GM18511 (cell line): Measurements from ENCODE around the gene CARF.
A peak's percentile ranks its signal among the peaks of the same experiment; 100 is the strongest.
"Not testable (repeated sequence)": the region's sequence is repeated elsewhere in the genome, so short reads cannot be mapped to it uniquely, and the experiment has no call there.

Experiments used
- ATAC-seq: cut with Tn5 transposase; IDR thresholded peaks from one replicate; pipeline ENCODE4 v1.9.1; 2021; ENCODE audit warnings: mild to moderate bottlenecking, moderate library complexity; ENCODE audit not compliant: unreplicated experiment

The CARF gene

GRCh38 chr2:202934456-202934855 is 22.4 kb downstream of the CARF start:
- no peak for ATAC-seq

GRCh38 chr2:202938960-202939359 is 26.9 kb downstream of the CARF start:
- no peak for ATAC-seq

- no peak for ATAC-seq
These were observed 29.7 kb downstream of the CARF start for GRCh38 chr2:202941771-202942170.

- ATAC-seq: no peak
These were observed 32.3 kb downstream of the CARF start for GRCh38 chr2:202944408-202944807.

- no peak for ATAC-seq
These were observed 32.7 kb downstream of the CARF start for GRCh38 chr2:202944816-202945215.

GRCh38 chr2:202945497-202945896 is 33.4 kb downstream of the CARF start:
- no peak for ATAC-seq

GRCh38 chr2:202949333-202949732 is 37.3 kb downstream of the CARF start:
- ATAC-seq: not testable (repeated sequence)

- ATAC-seq: no peak
These were observed 38.5 kb downstream of the CARF start for GRCh38 chr2:202950592-202950991.

GRCh38 chr2:202960524-202960923 is 48.4 kb downstream of the CARF start:
- ATAC-seq: no peak

GRCh38 chr2:202963712-202964111 is 51.6 kb downstream of the CARF start:
- no peak for ATAC-seq

GRCh38 chr2:202965810-202966460 is 53.9 kb downstream of the CARF start:
- peak; percentile 77 for ATAC-seq

GRCh38 chr2:202969404-202969803 is 57.3 kb downstream of the CARF start:
- ATAC-seq: not testable (repeated sequence)

- ATAC-seq: no peak
These were observed 64.7 kb downstream of the CARF start for GRCh38 chr2:202976809-202977208.

GRCh38 chr2:202982779-202983491 is 70.9 kb downstream of the CARF start:
- no peak for ATAC-seq

- ATAC-seq: no peak
These were observed 77.7 kb downstream of the CARF start for GRCh38 chr2:202989749-202990148.

- no peak for ATAC-seq
These were observed 78.4 kb downstream of the CARF start for GRCh38 chr2:202990501-202990900.

GRCh38 chr2:202997113-202997512 is 85.0 kb downstream of the CARF start:
- not testable (repeated sequence) for ATAC-seq

GRCh38 chr2:203002054-203002821 is 90.2 kb downstream of the CARF start:
- ATAC-seq: no peak

- ATAC-seq: no peak
These were observed 91.6 kb downstream of the CARF start for GRCh38 chr2:203003716-203004115.

- ATAC-seq: peak; percentile 97
These were observed 102.6 kb downstream of the CARF start, which contains the start of gene NBEAL1 for GRCh38 chr2:203014456-203015199. Gene NBEAL1 (plus strand): TSS chr2:203014875. CDS start chr2:203016385, 1,510 bp downstream.

- ATAC-seq: no peak
These were observed 104.6 kb downstream of the CARF start for GRCh38 chr2:203016716-203017115.
